Measurements from ENCODE around the gene FKBP2. TPM values are rescaled to one million over a fixed set of nuclear protein-coding genes. Genes with fewer than 3 reads are reported as not detected.

The FKBP2 gene
- total and polyA plus RNA-seq, 2 of the 13 experiments (the other 11 are each of a cell fraction or from before 2014, with no cell fraction given): 30.1 to 53.3 TPM

DNA sequence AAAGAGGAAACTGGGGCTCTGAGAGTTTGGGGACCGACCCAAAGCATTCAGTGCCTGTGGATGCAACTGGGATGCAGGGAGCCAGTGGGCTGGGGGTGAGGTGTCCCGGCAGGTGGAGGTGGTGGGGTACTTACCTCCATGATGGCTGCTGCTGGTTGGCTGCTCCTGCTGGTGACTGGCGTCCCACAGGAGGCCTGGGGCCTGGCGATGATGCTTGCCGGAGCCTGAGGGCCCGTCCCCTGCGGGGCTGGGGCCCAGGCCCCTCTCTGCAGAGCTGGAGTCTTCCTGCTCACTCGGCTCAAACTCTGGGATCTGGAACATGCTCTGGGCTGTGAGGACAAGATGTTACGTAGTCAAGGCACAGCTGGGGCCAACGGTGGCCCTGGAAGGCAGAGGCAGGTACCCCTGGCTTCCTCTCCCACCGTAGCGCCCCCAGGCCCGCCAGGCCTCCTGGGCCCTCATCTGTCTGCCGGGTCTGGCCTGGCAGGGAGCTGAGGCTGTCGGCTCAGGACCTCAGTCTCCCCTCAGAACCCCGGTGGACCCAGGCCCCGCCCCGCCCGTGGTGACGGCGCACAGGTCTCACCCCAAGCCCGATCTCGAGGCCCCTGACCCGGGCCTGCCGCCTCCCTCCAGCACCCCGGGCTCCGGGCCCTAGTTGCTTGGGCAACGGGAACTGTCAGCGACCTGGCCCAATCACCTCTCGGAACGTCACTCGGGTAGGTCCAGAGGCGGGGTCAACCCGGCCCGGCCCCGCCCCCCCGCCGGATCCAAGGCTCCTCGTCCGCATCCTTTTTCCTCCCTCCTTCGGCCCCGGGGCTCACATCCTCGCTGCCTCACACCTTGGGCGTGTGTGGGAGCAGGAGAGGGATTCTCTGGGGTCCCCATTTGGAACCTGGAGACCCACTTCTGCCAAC is 43.4 kb downstream of the FKBP2 start, which contains the start of gene BAD (continued):
- TF ChIP-seq, protein P1, sequence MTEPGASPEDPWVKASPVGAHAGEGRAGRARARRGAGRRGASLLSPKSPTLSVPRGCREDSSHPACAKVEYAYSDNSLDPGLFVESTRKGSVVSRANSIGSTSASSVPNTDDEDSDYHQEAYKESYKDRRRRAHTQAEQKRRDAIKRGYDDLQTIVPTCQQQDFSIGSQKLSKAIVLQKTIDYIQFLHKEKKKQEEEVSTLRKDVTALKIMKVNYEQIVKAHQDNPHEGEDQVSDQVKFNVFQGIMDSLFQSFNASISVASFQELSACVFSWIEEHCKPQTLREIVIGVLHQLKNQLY (CRISPR knock-in tag; IDR thresholded peaks at IDR 0.05): no peak
- TF ChIP-seq, protein P2, sequence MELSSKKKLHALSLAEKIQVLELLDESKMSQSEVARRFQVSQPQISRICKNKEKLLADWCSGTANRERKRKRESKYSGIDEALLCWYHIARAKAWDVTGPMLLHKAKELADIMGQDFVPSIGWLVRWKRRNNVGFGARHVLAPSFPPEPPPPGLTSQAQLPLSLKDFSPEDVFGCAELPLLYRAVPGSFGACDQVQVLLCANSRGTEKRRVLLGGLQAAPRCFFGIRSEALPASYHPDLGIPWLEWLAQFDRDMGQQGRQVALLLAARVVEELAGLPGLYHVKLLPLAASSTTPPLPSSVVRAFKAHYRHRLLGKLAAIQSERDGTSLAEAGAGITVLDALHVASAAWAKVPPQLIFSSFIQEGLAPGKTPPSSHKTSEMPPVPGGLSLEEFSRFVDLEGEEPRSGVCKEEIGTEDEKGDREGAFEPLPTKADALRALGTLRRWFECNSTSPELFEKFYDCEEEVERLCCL (CRISPR knock-in tag; IDR thresholded peaks at IDR 0.05; ENCODE audit: borderline replicate concordance): no peak
- TF ChIP-seq KAT2B (IDR thresholded peaks at IDR 0.05; ENCODE audit: borderline replicate concordance, low read depth, low read length): no peak
- 0 out of 2 replicates have a peak, but pooled peaks have one; percentile 24 for TF ChIP-seq GATA4 (IDR thresholded peaks at IDR 0.05; ENCODE audit: borderline replicate concordance, low read depth)
- no peak for TF ChIP-seq MXD4 (CRISPR knock-in tag; IDR thresholded peaks at IDR 0.05)
- TF ChIP-seq, protein P3, sequence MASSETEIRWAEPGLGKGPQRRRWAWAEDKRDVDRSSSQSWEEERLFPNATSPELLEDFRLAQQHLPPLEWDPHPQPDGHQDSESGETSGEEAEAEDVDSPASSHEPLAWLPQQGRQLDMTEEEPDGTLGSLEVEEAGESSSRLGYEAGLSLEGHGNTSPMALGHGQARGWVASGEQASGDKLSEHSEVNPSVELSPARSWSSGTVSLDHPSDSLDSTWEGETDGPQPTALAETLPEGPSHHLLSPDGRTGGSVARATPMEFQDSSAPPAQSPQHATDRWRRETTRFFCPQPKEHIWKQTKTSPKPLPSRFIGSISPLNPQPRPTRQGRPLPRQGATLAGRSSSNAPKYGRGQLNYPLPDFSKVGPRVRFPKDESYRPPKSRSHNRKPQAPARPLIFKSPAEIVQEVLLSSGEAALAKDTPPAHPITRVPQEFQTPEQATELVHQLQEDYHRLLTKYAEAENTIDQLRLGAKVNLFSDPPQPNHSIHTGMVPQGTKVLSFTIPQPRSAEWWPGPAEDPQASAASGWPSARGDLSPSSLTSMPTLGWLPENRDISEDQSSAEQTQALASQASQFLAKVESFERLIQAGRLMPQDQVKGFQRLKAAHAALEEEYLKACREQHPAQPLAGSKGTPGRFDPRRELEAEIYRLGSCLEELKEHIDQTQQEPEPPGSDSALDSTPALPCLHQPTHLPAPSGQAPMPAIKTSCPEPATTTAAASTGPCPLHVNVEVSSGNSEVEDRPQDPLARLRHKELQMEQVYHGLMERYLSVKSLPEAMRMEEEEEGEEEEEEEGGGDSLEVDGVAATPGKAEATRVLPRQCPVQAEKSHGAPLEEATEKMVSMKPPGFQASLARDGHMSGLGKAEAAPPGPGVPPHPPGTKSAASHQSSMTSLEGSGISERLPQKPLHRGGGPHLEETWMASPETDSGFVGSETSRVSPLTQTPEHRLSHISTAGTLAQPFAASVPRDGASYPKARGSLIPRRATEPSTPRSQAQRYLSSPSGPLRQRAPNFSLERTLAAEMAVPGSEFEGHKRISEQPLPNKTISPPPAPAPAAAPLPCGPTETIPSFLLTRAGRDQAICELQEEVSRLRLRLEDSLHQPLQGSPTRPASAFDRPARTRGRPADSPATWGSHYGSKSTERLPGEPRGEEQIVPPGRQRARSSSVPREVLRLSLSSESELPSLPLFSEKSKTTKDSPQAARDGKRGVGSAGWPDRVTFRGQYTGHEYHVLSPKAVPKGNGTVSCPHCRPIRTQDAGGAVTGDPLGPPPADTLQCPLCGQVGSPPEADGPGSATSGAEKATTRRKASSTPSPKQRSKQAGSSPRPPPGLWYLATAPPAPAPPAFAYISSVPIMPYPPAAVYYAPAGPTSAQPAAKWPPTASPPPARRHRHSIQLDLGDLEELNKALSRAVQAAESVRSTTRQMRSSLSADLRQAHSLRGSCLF (CRISPR knock-in tag; IDR thresholded peaks at IDR 0.05; ENCODE audit: borderline replicate concordance): no peak
- peak; percentile 83 for TF ChIP-seq CREB1 (IDR thresholded peaks at IDR 0.05)
- peak; percentile 93 for TF ChIP-seq CREB1 (CRISPR knock-in tag; IDR thresholded peaks at IDR 0.05)
- TF ChIP-seq, protein P4, sequence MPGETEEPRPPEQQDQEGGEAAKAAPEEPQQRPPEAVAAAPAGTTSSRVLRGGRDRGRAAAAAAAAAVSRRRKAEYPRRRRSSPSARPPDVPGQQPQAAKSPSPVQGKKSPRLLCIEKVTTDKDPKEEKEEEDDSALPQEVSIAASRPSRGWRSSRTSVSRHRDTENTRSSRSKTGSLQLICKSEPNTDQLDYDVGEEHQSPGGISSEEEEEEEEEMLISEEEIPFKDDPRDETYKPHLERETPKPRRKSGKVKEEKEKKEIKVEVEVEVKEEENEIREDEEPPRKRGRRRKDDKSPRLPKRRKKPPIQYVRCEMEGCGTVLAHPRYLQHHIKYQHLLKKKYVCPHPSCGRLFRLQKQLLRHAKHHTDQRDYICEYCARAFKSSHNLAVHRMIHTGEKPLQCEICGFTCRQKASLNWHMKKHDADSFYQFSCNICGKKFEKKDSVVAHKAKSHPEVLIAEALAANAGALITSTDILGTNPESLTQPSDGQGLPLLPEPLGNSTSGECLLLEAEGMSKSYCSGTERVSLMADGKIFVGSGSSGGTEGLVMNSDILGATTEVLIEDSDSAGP (CRISPR knock-in tag; IDR thresholded peaks at IDR 0.05; ENCODE audit: borderline replicate concordance): peak; percentile 32; the same call in 1 of the 2 replicates
- TF ChIP-seq, protein P5, sequence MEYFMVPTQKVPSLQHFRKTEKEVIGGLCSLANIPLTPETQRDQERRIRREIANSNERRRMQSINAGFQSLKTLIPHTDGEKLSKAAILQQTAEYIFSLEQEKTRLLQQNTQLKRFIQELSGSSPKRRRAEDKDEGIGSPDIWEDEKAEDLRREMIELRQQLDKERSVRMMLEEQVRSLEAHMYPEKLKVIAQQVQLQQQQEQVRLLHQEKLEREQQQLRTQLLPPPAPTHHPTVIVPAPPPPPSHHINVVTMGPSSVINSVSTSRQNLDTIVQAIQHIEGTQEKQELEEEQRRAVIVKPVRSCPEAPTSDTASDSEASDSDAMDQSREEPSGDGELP (IDR thresholded peaks at IDR 0.05; ENCODE audit: borderline replicate concordance, low read depth): peak; percentile 13; the same call in 1 of the 2 replicates
- TF ChIP-seq, protein P6, sequence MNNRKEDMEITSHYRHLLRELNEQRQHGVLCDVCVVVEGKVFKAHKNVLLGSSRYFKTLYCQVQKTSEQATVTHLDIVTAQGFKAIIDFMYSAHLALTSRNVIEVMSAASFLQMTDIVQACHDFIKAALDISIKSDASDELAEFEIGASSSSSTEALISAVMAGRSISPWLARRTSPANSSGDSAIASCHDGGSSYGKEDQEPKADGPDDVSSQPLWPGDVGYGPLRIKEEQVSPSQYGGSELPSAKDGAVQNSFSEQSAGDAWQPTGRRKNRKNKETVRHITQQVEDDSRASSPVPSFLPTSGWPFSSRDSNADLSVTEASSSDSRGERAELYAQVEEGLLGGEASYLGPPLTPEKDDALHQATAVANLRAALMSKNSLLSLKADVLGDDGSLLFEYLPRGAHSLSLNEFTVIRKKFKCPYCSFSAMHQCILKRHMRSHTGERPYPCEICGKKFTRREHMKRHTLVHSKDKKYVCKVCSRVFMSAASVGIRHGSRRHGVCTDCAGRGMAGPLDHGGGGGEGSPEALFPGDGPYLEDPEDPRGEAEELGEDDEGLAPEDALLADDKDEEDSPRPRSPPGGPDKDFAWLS (CRISPR knock-in tag; IDR thresholded peaks at IDR 0.05; ENCODE audit: borderline replicate concordance): no peak
- TF ChIP-seq ZNF558 (CRISPR knock-in tag; IDR thresholded peaks at IDR 0.05; ENCODE audit: borderline replicate concordance): no peak; the same call in 1 of the 2 replicates
- TF ChIP-seq MTA1 (CRISPR knock-in tag; IDR thresholded peaks at IDR 0.05; ENCODE audit: borderline replicate concordance): 0 out of 2 replicates have a peak, but pooled peaks have one; percentile 7
- no peak for TF ChIP-seq NFE2L1 (CRISPR knock-in tag; IDR thresholded peaks at IDR 0.05; ENCODE audit: borderline replicate concordance)
- TF ChIP-seq KDM5A (IDR thresholded peaks at IDR 0.05; ENCODE audit: borderline replicate concordance, low read length): no peak
- no peak for TF ChIP-seq ASH2L (IDR thresholded peaks at IDR 0.05; ENCODE audit: insufficient read length, low read depth, low read length)

Data from HepG2 (cell line).